Endothelial cell of umbilical vein (primary cell): Measurements from ENCODE around the gene DGUOK. TPM values are rescaled to one million over a fixed set of nuclear protein-coding genes. Genes with fewer than 3 reads are reported as not detected.

Experiments
- BruUV-seq: library from RNA; stranded (reverse); fragments of 400-500 nt; replicated peaks from 2 replicates; lab custom pipeline; 2021; lab: Mats Ljungman, UMichigan
- CTCF ChIA-PET: fragments of 300-600, 350-600 bp; sonication (Branson Sonifier 250); formaldehyde crosslinking; loops from one replicate; lab custom pipeline; 2021; ENCODE audit warnings: antibody characterized with exemption, inconsistent platforms; lab: Charles Lee
- POLR2A ChIA-PET: fragments of 300-600, 350-600 bp; sonication (Branson Sonifier 250); formaldehyde crosslinking; loops from one replicate; lab custom pipeline; 2021; ENCODE audit warnings: antibody characterized with exemption, inconsistent platforms; lab: Charles Lee
- DNase-seq: peaks from one replicate; pipeline ENCODE4 v3.0.0-alpha.2; 2011; ENCODE audit warnings: low read depth, low spot score
- FAIRE-seq: peaks from 2 replicates; lab custom pipeline; 2011; peaks lifted over from hg19 to GRCh38; lab: Jason Lieb, UNC
- H2AFZ ChIP-seq: 2 replicates; pipeline ENCODE4 v1.6.0; 2012; ENCODE audit warnings: low read depth, low read length, control low read depth, inconsistent platforms
- H3K27ac ChIP-seq: 2 replicates; pipeline ENCODE4 v1.5.1; 2011; ENCODE audit warnings: low read depth, mild to moderate bottlenecking, control low read depth, low read length, moderate library complexity; ENCODE audit not compliant: insufficient read depth
- H3K27me3 ChIP-seq, 2 experiments: 2 replicates each; pipeline versions ENCODE4 v1.6.0 to v1.6.1; 2011; ENCODE audit warnings: low read length in 2 of 2, mixed read lengths in 1 of 2; ENCODE audit not compliant: control insufficient read depth in 2 of 2, insufficient read depth in 2 of 2
- H3K36me3 ChIP-seq, 2 experiments: 2 replicates in 1 of 2; 3 replicates in 1 of 2; pipeline ENCODE4 v1.5.1; 2011; ENCODE audit warnings: low read length in 2 of 2, mild to moderate bottlenecking in 1 of 2, moderate library complexity in 1 of 2; ENCODE audit not compliant: control insufficient read depth in 2 of 2, insufficient read depth in 2 of 2; ENCODE audit errors: extremely low read depth in 1 of 2
- H3K4me1 ChIP-seq: 3 replicates; pipeline ENCODE4 v1.5.1; 2011; ENCODE audit warnings: mild to moderate bottlenecking, low read length; ENCODE audit not compliant: control insufficient read depth, insufficient read depth; ENCODE audit errors: extremely low read depth
- H3K4me2 ChIP-seq: 2 replicates; pipeline ENCODE4 v1.6.1; 2011; ENCODE audit warnings: low read length, control low read depth, mixed read lengths; ENCODE audit not compliant: insufficient read depth
- H3K4me3 ChIP-seq, 3 experiments: fragments of 200-600 bp in 1 of 3; sonication (generic), shearing (Covaris generic) in 1 of 3; replicated peaks in 1 of 3; 2 replicates each; pipeline ENCODE4 v1.5.1; 2011 to 2016; ENCODE audit warnings: control low read depth in 3 of 3, low read length in 3 of 3, mild to moderate bottlenecking in 2 of 3, inconsistent platforms in 1 of 3, low read depth in 1 of 3, moderate library complexity in 1 of 3; ENCODE audit not compliant: insufficient read depth in 1 of 3
- H3K79me2 ChIP-seq: 2 replicates; pipeline ENCODE4 v1.6.0; 2012; ENCODE audit warnings: low read length, inconsistent platforms; ENCODE audit not compliant: control insufficient read depth, insufficient read depth
- H3K9ac ChIP-seq: replicated peaks from 2 replicates; pipeline ENCODE3; 2011; ENCODE audit warnings: low read length, control low read depth; ENCODE audit not compliant: insufficient read depth; ENCODE audit errors: extremely low read depth
- H3K9me1 ChIP-seq: replicated peaks from 3 replicates; pipeline ENCODE4 v1.6.0; 2011; ENCODE audit warnings: mild to moderate bottlenecking, low read length; ENCODE audit not compliant: control insufficient read depth, insufficient read depth; ENCODE audit errors: extremely low read depth
- H3K9me3 ChIP-seq: replicated peaks from 2 replicates; pipeline ENCODE4 v1.5.1; 2012; ENCODE audit warnings: low read length, inconsistent platforms; ENCODE audit not compliant: control insufficient read depth, insufficient read depth
- H4K20me1 ChIP-seq: replicated peaks from 2 replicates; pipeline ENCODE3; 2011; ENCODE audit warnings: mild to moderate bottlenecking, low read length; ENCODE audit not compliant: control insufficient read depth, insufficient read depth; ENCODE audit errors: extremely low read depth
- EZH2 ChIP-seq: IDR thresholded peaks from 2 replicates; pipeline ENCODE4 v1.6.1; 2012; ENCODE audit warnings: borderline replicate concordance, low read depth, mild to moderate bottlenecking, moderate library complexity, low read length, inconsistent platforms; ENCODE audit not compliant: severe bottlenecking
- FOS ChIP-seq: IDR thresholded peaks from 2 replicates; pipeline ENCODE4 v1.6.1; 2011; ENCODE audit warnings: mild to moderate bottlenecking, low read length, moderate library complexity, borderline replicate concordance; ENCODE audit not compliant: insufficient read depth
- GATA2 ChIP-seq: IDR thresholded peaks from 2 replicates; pipeline ENCODE4 v1.7.0; 2011; ENCODE audit warnings: low read depth, mild to moderate bottlenecking, moderate library complexity, mixed read lengths, low read length; ENCODE audit not compliant: insufficient read length, insufficient read depth
- JUN ChIP-seq: IDR thresholded peaks from 2 replicates; pipeline ENCODE4 v1.6.1; 2011; ENCODE audit warnings: borderline replicate concordance, low read depth; ENCODE audit not compliant: insufficient read length, insufficient read depth
- MAX ChIP-seq: IDR thresholded peaks from 2 replicates; pipeline ENCODE4 v1.6.1; 2011; ENCODE audit not compliant: insufficient read depth, insufficient read length
- MYC ChIP-seq: IDR thresholded peaks from one replicate; pipeline ENCODE4 v1.6.1; 2011; ENCODE audit warnings: mild to moderate bottlenecking, low read depth, low read length
- POLR2A ChIP-seq: IDR thresholded peaks from 2 replicates; pipeline ENCODE4 v1.6.1; 2012; ENCODE audit warnings: low read depth, mild to moderate bottlenecking, control low read depth, low read length
- POLR2AphosphoS5 ChIP-seq: IDR thresholded peaks from 2 replicates; pipeline ENCODE4 v1.6.1; 2012; ENCODE audit warnings: low read depth, mild to moderate bottlenecking, control low read depth, low read length, moderate library complexity; ENCODE audit not compliant: insufficient read depth
- dilution Hi-C: fragments of 300-500 bp; cut with MboI; formaldehyde crosslinking; loops from one replicate; pipeline ENCODE4 v1.15.0; 2019; ENCODE audit warnings: low sequenced_read_pairs; ENCODE audit not compliant: extremely low pct_ligation_motif_present
- intact Hi-C: fragments of 100-400 bp; cut with micrococcal nuclease; formaldehyde crosslinking; loops from one replicate; pipeline ENCODE4 v1.10.0; 2022
- polyA plus RNA-seq, 4 experiments: library from polyadenylated mRNA; depleted of rRNA in 3 of 4; stranded (reverse) in 3 of 4; unstranded in 1 of 4; fragments of >200 nt; gene quantifications; 2 replicates each; pipeline versions ENCODE4 v1.2.1 to v1.2.3, GENCODE V29; 2011 to 2012; ENCODE audit warnings: missing spikeins in 1 of 4
- total RNA-seq: library from RNA; stranded (reverse); gene quantifications from 2 replicates; pipeline ENCODE4 v1.2.3, GENCODE V29; 2021

DGUOK gene
- total and polyA plus RNA-seq, 2 donors (not counting 3 experiments of a cell fraction or from before 2014, with no cell fraction given) = 51.8 to 77.5 TPM

GRCh38 chr2:73942664-73943063, 16.0 kb downstream of the DGUOK start:
- TF ChIP-seq EZH2 = no peak
- no peak for TF ChIP-seq POLR2A
- TF ChIP-seq POLR2AphosphoS5 = no peak
- no peak for TF ChIP-seq GATA2
- no peak for TF ChIP-seq MAX
- TF ChIP-seq FOS = no peak
- no peak for TF ChIP-seq JUN
- intact Hi-C loops (no loop called here), dilution Hi-C loops (no loop called here)
- DNase-seq (no peak), FAIRE-seq (no peak)
- no peak overlapping the region for H3K27ac ChIP-seq
- no peak overlapping the region for H3K9ac ChIP-seq
- H3K27me3 ChIP-seq = no peaks in the 10 kb centered on the region
- peaks cover 6 to 15% of the 10 kb centered on the region in 2 experiments for H3K36me3 ChIP-seq
- H3K4me1 ChIP-seq = no peaks in the 10 kb centered on the region
- H3K4me2 ChIP-seq = no peak overlapping the region
- peaks cover 3% of the 10 kb centered on the region for H4K20me1 ChIP-seq
- ChIA-PET POLR2A (no interaction called here), CTCF (no interaction called here)
- peaks cover 36% of the 10 kb centered on the region for H3K79me2 ChIP-seq
- no peak overlapping the region for H2AFZ ChIP-seq
- no TSS peak for BruUV-seq
- H3K9me3 ChIP-seq = no peaks in the 10 kb centered on the region
- H3K9me1 ChIP-seq = no peaks in the 10 kb centered on the region
- no peak overlapping the region for H3K4me3 ChIP-seq

GRCh38 chr2:73944714-73945113, 18.0 kb downstream of the DGUOK start:
- dilution Hi-C loops (no loop called here), intact Hi-C loops (no loop called here)
- no TSS peak for BruUV-seq
- H3K27ac ChIP-seq = no peak overlapping the region
- peaks cover 3% of the 10 kb centered on the region for H4K20me1 ChIP-seq
- H3K36me3 ChIP-seq = peaks cover 7 to 17% of the 10 kb centered on the region in 2 experiments
- H2AFZ ChIP-seq = no peak overlapping the region
- H3K9me3 ChIP-seq = no peaks in the 10 kb centered on the region
- POLR2A ChIA-PET = no interaction called here
- no peak for FAIRE-seq
- H3K79me2 ChIP-seq = peaks cover 22% of the 10 kb centered on the region
- CTCF ChIA-PET = interaction anchor here (1.1 kb wide), 1 partner anchor 390 kb away, joined by 3 read pairs; no protein-coding TSS in a partner anchor
- no peaks in the 10 kb centered on the region for H3K27me3 ChIP-seq
- no peak overlapping the region for H3K4me3 ChIP-seq
- H3K4me2 ChIP-seq = no peak overlapping the region
- H3K9me1 ChIP-seq = no peaks in the 10 kb centered on the region
- TF ChIP-seq GATA2 (no peak), MYC (no peak), EZH2 (no peak), POLR2A (no peak), POLR2AphosphoS5 (no peak), JUN (no peak)
- DNase-seq = no peak
- no peak overlapping the region for H3K9ac ChIP-seq
- H3K4me1 ChIP-seq = no peaks in the 10 kb centered on the region
